ENCODE results near the gene SARS2. TPM values are rescaled to one million over a fixed set of nuclear protein-coding genes. Genes with fewer than 3 reads are reported as not detected.

Gene SARS2
- total RNA-seq, 1 experiment from 2014 or later, result 57.4 TPM

DNA sequence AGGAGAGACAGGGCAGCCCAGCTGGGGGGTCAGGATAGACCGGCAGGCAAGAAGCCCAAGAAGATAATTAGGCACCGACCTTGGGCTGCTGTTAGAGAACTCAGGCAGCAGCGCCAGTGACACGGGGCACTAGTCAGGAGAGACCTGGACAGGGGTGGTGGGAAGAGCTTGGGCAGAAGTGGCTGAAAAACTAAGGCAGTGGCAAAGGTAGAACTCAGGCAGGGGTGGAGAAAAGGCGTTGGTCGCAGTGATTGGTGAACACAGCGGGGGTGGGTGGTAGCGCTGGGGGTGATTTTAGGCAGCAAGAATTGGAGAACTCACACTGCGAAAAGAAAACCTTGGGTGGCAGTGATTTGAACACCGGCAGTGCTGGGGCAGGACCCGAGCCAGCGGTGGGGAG lies 22.9 kb downstream of the SARS2 start:
- Histone ChIP-seq H4K20me1 (ENCODE audit: control insufficient read depth, insufficient read depth, insufficient read length) (no peaks in the 10 kb centered on the region), H3K27ac (ENCODE audit: insufficient read length, low read depth, low read length) (no peak overlapping the region), H3T11ph (ENCODE audit: low read length) (no peak overlapping the region), H3K4me1 (ENCODE audit: insufficient read depth, low read length) (no peaks in the 10 kb centered on the region; the same call in 1 of the 2 replicates), H3K4ac (ENCODE audit: low read depth, low read length) (no peak overlapping the region), H2BK120ac (ENCODE audit: low read depth, low read length, poor library complexity, severe bottlenecking) (no peak overlapping the region), H3K4me2 (ENCODE audit: insufficient read depth, insufficient read length, low read length) (no peak overlapping the region), H4K5ac (ENCODE audit: insufficient read length, low read depth, low read length) (no peak overlapping the region), H3K79me1 (ENCODE audit: insufficient read depth, low read depth, low read length, poor library complexity, severe bottlenecking) (no peaks in the 10 kb centered on the region), H3K14ac (ENCODE audit: insufficient read depth, low read length) (no peak overlapping the region), H2BK12ac (ENCODE audit: insufficient read length, low read depth, low read length) (no peak overlapping the region), H2AFZ (ENCODE audit: low read length) (no peak overlapping the region), H3K9me3 (ENCODE audit: control insufficient read depth, low read depth, low read length) (no peaks in the 10 kb centered on the region), H4K91ac (ENCODE audit: insufficient read length, low read depth, low read length) (no peak overlapping the region), H3K23me2 (ENCODE audit: insufficient read length, low read depth, low read length, poor library complexity, severe bottlenecking) (no peaks in the 10 kb centered on the region), H3K56ac (ENCODE audit: insufficient read length, low read depth, low read length) (no peak overlapping the region), H2AK5ac (ENCODE audit: insufficient read length, low read length) (no peak overlapping the region), H2BK20ac (ENCODE audit: low read depth, low read length, poor library complexity, severe bottlenecking) (no peak overlapping the region), H3K18ac (ENCODE audit: insufficient read length, low read depth, low read length) (no peak overlapping the region), H2BK5ac (ENCODE audit: insufficient read length, low read length) (no peak overlapping the region), H3K79me2 (ENCODE audit: insufficient read depth, low read length) (no peaks in the 10 kb centered on the region), H3K27me3 (ENCODE audit: insufficient read depth, low read length) (no peaks in the 10 kb centered on the region), H4K8ac (replicated peaks; ENCODE audit: insufficient read length, low read depth, low read length) (no peak overlapping the region), H2BK15ac (ENCODE audit: low read depth, low read length) (no peak overlapping the region), H3K23ac (ENCODE audit: insufficient read length, low read depth, low read length) (no peak overlapping the region), H3K9ac (ENCODE audit: extremely low read depth, insufficient read length, low read length) (no peak overlapping the region)
- TF ChIP-seq, protein P1, sequence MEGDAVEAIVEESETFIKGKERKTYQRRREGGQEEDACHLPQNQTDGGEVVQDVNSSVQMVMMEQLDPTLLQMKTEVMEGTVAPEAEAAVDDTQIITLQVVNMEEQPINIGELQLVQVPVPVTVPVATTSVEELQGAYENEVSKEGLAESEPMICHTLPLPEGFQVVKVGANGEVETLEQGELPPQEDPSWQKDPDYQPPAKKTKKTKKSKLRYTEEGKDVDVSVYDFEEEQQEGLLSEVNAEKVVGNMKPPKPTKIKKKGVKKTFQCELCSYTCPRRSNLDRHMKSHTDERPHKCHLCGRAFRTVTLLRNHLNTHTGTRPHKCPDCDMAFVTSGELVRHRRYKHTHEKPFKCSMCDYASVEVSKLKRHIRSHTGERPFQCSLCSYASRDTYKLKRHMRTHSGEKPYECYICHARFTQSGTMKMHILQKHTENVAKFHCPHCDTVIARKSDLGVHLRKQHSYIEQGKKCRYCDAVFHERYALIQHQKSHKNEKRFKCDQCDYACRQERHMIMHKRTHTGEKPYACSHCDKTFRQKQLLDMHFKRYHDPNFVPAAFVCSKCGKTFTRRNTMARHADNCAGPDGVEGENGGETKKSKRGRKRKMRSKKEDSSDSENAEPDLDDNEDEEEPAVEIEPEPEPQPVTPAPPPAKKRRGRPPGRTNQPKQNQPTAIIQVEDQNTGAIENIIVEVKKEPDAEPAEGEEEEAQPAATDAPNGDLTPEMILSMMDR (conservative IDR thresholded peaks at IDR 0.05), result no peak
- peaks cover 3 to 4% of the 10 kb centered on the region in 2 experiments; a peak in 3 of 4 replicates for H3K4me1 Mint-ChIP-seq
- no peak overlapping the region; a peak in 1 of 5 replicates for H3K4me3 Mint-ChIP-seq
- peaks cover 13 to 33% (median 28%) of the 10 kb centered on the region in 3 experiments; a peak in 6 of 7 replicates for H3K36me3 Mint-ChIP-seq (ENCODE audit: insufficient read depth in 1 of 3, low read depth in 3 of 3)
- H3K27ac Mint-ChIP-seq, result peak overlapping the region in 2 of 3 experiments; percentile 1 to 53; a peak in 4 of 7 replicates
- H3K27me3 Mint-ChIP-seq (ENCODE audit: low read depth), result no peaks in the 10 kb centered on the region; the same call in none of the 2 replicates
- H3K9me3 Mint-ChIP-seq, result no peaks in the 10 kb centered on the region
- WGBS (ENCODE audit: extremely low coverage, insufficient read length, low lambda C conversion rate), result no CpG with 5 or more reads among the region's 12 CpGs
- DNase-seq, result no peak
